GM23248 (cell line): ENCODE measurements around the gene ABCA3.

Experiments
- EZH2 ChIP-seq: fragments of 200-600 bp; sonication (generic); IDR thresholded peaks from 2 replicates; pipeline ENCODE4 v1.6.1; 2018; ENCODE audit warnings: antibody characterized with exemption, mild to moderate bottlenecking; ENCODE audit not compliant: insufficient read depth, poor library complexity, severe bottlenecking
- EZH2phosphoT487 ChIP-seq: fragments of 200-600 bp; sonication (generic); IDR thresholded peaks from 2 replicates; pipeline ENCODE4 v1.6.1; 2018; ENCODE audit warnings: antibody characterized with exemption, moderate library complexity, mild to moderate bottlenecking, low read depth; ENCODE audit not compliant: insufficient read depth

GRCh38 chr16:2323701-2324100 is 16.8 kb downstream of the ABCA3 start:
- TF ChIP-seq EZH2phosphoT487 (no peak), EZH2 (no peak)
